Measurements from ENCODE around the gene RYR3. TPM values are rescaled to one million over a fixed set of nuclear protein-coding genes. Genes with fewer than 3 reads are reported as not detected.

RYR3 gene
- 10 to 100 TPM; 15.6 to 23.1 TPM for total RNA-seq
- polyA plus RNA-seq = 10 to 100 TPM in 1 of 2 donors, under 1 TPM in 1; 0.88 to 12.0 TPM
- long read RNA-seq, donor 1, partial matches to known transcripts = 9 of 25 reads
- long read RNA-seq, donor 1, other reads (novel, unspliced or antisense) = 16 of 25 reads
- long read RNA-seq, donor 2, partial matches to known transcripts = 9 of 29 reads
- long read RNA-seq, donor 2, other reads (novel, unspliced or antisense) = 19 of 29 reads

GRCh38 chr15:33310481-33311311 is at the start of gene RYR3:
Gene RYR3 (plus strand): TSS chr15:33310967. CDS start chr15:33311046, 79 bp downstream.
- no peak within 1 kb of the TSS for H3K27ac ChIP-seq (ENCODE audit: low read depth in 1 of 2, low read length in 2 of 2)
- H3K4me1 ChIP-seq (ENCODE audit: control insufficient read depth in 1 of 2, insufficient read depth in 2 of 2, low read length in 2 of 2) = no peaks in the 10 kb centered on the region
- peak within 1 kb of the TSS; percentile 44 to 63 for H3K4me3 ChIP-seq (ENCODE audit: low read length in 2 of 2)
- H3K9me3 ChIP-seq (ENCODE audit: control insufficient read depth, low read length) = no peaks in the 10 kb centered on the region
- no peaks in the 10 kb centered on the region for H3K27me3 ChIP-seq (ENCODE audit: control insufficient read depth in 1 of 2, insufficient read depth in 2 of 2, low read length in 1 of 2)
- no peaks in the 10 kb centered on the region for H3K36me3 ChIP-seq (ENCODE audit: control insufficient read depth in 1 of 2, insufficient read depth in 2 of 2, low read length in 1 of 2)
- 1% methylated on average over 38 to 84 of the region's 84 CpGs for WGBS, 2 donors
- DNase-seq = peak; percentile 66 to 83
- intact Hi-C loops (cut with DNase I) = loop anchor here (2.0 to 5.0 kb wide), 3 partner anchors 297 to 392 kb away; no protein-coding TSS in a partner anchor
- peak; percentile 87 for ATAC-seq (ENCODE audit: low FRiP score)

GRCh38 chr15:33262306-33262705 is 48.5 kb upstream of the RYR3 start:
- intact Hi-C loops (cut with DNase I) = no loop called here

DNA sequence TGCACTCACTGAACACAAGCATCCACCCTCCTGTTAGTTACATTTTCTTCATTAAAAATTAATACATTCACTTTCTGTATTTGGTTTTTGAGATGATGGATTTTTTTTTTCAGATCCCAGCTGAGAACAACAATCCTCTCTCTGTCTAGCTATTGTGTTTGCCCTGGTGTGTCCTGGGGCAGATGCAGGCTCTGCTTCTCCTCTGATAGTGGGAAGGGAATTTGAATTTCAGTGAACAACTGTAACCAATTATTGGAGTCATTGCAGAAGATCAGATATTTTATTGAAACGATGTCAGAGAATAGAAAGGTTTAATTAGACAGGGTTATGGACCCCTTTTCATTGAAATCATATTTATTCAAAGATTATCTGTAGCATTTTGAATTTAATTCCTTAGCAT is 33.1 kb upstream of the RYR3 start:
- peaks cover 2% of the 10 kb centered on the region for H3K9me3 ChIP-seq (ENCODE audit: control insufficient read depth, low read length)
- H3K4me1 ChIP-seq (ENCODE audit: control insufficient read depth in 1 of 2, insufficient read depth in 2 of 2, low read length in 2 of 2) = no peaks in the 10 kb centered on the region
- H3K4me3 ChIP-seq (ENCODE audit: low read length in 2 of 2) = no peak overlapping the region
- no peaks in the 10 kb centered on the region for H3K27me3 ChIP-seq (ENCODE audit: control insufficient read depth in 1 of 2, insufficient read depth in 2 of 2, low read length in 1 of 2)
- DNase-seq (no peak), ATAC-seq (ENCODE audit: low FRiP score) (no peak)
- intact Hi-C loops (cut with DNase I) = no loop called here
- H3K27ac ChIP-seq (ENCODE audit: low read depth in 1 of 2, low read length in 2 of 2) = no peak overlapping the region
- 60 to 62% methylated on average over 1 of the region's 1 CpG for WGBS, 2 donors
- H3K36me3 ChIP-seq (ENCODE audit: control insufficient read depth in 1 of 2, insufficient read depth in 2 of 2, low read length in 1 of 2) = no peaks in the 10 kb centered on the region

More at GRCh38 chr15:33262306-33262705, 48.5 kb upstream of the RYR3 start:
- Histone ChIP-seq H3K4me1 (ENCODE audit: control insufficient read depth in 1 of 2, insufficient read depth in 2 of 2, low read length in 2 of 2) (no peaks in the 10 kb centered on the region), H3K9me3 (ENCODE audit: control insufficient read depth, low read length) (no peaks in the 10 kb centered on the region), H3K36me3 (ENCODE audit: control insufficient read depth in 1 of 2, insufficient read depth in 2 of 2, low read length in 1 of 2) (no peaks in the 10 kb centered on the region), H3K4me3 (ENCODE audit: low read length in 2 of 2) (no peak overlapping the region), H3K27me3 (ENCODE audit: control insufficient read depth in 1 of 2, insufficient read depth in 2 of 2, low read length in 1 of 2) (no peaks in the 10 kb centered on the region), H3K27ac (ENCODE audit: low read depth in 1 of 2, low read length in 2 of 2) (no peak overlapping the region)
- ATAC-seq (ENCODE audit: low FRiP score) (no peak), DNase-seq (no peak)
- WGBS, 2 donors = 31 to 39% methylated on average over 2 of the region's 2 CpGs

DNA sequence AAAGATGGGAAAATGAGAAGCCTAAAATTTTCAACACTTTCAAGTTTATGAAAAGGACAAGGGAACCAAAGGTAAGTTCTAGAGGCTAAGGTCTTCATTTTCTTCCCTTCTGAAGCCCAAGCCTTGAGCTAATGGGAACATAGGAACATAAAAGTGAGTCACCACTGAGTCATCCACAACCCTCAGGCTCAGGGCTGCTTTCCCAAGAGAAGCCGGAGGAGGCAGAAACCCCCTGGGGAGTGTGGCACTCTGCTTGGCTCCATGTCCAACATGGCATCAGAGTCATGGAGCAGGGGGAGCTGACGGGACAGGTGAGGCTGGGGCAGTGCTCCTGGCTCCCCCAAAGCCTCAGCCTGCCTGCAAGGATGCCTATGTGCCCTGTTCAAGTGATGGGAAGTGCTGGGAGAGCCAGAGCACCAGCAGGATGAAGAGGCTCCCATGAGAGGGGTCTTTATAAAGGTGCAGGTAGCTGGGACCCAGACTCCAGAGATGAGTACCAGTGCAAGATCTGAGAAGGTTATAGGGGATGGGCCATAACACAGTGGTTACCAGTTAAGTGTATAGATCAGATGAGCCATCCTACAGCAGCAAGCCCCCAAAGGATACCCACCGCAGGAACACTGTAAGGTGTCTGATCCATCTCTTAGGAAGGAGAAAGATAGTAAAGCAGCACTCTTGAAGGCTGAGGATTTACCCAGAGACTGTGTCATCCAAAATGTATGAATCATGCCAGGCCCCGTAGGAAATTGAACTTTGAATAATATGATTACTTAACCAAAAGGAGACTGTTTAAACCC is 31.8 kb upstream of the RYR3 start:
- intact Hi-C loops (cut with DNase I) = no loop called here
- Histone ChIP-seq H3K4me3 (ENCODE audit: low read length in 2 of 2) (no peak overlapping the region), H3K9me3 (ENCODE audit: control insufficient read depth, low read length) (no peaks in the 10 kb centered on the region), H3K36me3 (ENCODE audit: control insufficient read depth in 1 of 2, insufficient read depth in 2 of 2, low read length in 1 of 2) (no peaks in the 10 kb centered on the region), H3K27ac (ENCODE audit: low read depth in 1 of 2, low read length in 2 of 2) (no peak overlapping the region), H3K4me1 (ENCODE audit: control insufficient read depth in 1 of 2, insufficient read depth in 2 of 2, low read length in 2 of 2) (no peaks in the 10 kb centered on the region), H3K27me3 (ENCODE audit: control insufficient read depth in 1 of 2, insufficient read depth in 2 of 2, low read length in 1 of 2) (no peaks in the 10 kb centered on the region)
- ATAC-seq (ENCODE audit: low FRiP score) (peak; percentile 69), DNase-seq (peak in 1 of 2 donors; percentile 49)
- 36 to 40% methylated on average over 4 of the region's 4 CpGs for WGBS, 2 donors

- no peaks in the 10 kb centered on the region for H3K4me1 ChIP-seq (ENCODE audit: control insufficient read depth in 1 of 2, insufficient read depth in 2 of 2, low read length in 2 of 2)
- H3K36me3 ChIP-seq (ENCODE audit: control insufficient read depth in 1 of 2, insufficient read depth in 2 of 2, low read length in 1 of 2) = no peaks in the 10 kb centered on the region
- intact Hi-C loops (cut with DNase I) = loop anchor here in 1 of 2 donors (2.0 kb wide), 1 partner anchor 37 kb away; no protein-coding TSS in a partner anchor
- DNase-seq (no peak), ATAC-seq (ENCODE audit: low FRiP score) (no peak)
- no peak overlapping the region for H3K27ac ChIP-seq (ENCODE audit: low read depth in 1 of 2, low read length in 2 of 2)
- H3K4me3 ChIP-seq (ENCODE audit: low read length in 2 of 2) = no peak overlapping the region
- H3K27me3 ChIP-seq (ENCODE audit: control insufficient read depth in 1 of 2, insufficient read depth in 2 of 2, low read length in 1 of 2) = no peaks in the 10 kb centered on the region
- no peaks in the 10 kb centered on the region for H3K9me3 ChIP-seq (ENCODE audit: control insufficient read depth, low read length)
- WGBS, 2 donors = 84 to 89% methylated on average over 6 of the region's 6 CpGs
Measured at GRCh38 chr15:33279613-33280205, 31.1 kb upstream of the RYR3 start.

DNA sequence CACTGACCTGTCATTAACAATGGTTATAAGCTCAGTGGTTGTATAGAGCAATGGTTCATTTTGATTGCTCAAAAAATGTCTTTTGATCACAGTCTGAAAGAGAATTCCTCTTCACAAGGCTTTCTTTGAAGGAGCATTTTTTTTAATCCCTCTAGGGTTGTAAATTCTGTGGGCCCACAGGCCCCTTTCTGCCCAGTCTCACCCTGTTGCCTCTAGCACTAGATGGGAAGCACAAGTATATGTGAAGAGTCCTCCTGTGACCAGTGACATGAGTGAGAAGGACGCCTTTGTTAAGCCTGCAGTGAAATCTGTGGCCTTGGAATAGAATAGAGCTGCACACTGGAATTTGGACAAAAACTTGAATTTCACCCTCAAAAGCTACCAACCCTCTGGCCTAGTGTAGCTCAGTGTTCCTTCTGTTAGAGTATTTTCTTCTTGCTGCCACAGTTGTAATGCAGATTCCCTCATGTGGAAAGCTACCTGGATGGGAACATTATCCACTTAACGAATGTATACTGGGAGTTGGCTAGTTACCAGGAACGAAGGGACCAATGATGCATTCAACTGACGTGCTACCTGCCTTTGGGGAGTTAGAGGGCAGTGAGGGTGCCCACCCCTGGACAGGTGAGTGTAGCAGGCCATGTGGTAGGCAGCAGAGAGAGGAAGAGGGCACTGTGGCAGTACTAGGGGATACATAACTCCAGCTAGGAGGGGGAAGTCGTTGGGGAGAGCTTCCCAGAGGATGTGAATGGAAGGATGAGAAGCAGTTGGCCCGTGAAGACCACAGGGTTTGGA is 28.3 kb upstream of the RYR3 start:
- no peaks in the 10 kb centered on the region for H3K4me1 ChIP-seq (ENCODE audit: control insufficient read depth in 1 of 2, insufficient read depth in 2 of 2, low read length in 2 of 2)
- H3K36me3 ChIP-seq (ENCODE audit: control insufficient read depth in 1 of 2, insufficient read depth in 2 of 2, low read length in 1 of 2) = no peaks in the 10 kb centered on the region
- H3K9me3 ChIP-seq (ENCODE audit: control insufficient read depth, low read length) = no peaks in the 10 kb centered on the region
- DNase-seq (no peak), ATAC-seq (ENCODE audit: low FRiP score) (no peak)
- 73 to 74% methylated on average over 6 of the region's 6 CpGs for WGBS, 2 donors
- no peak overlapping the region for H3K4me3 ChIP-seq (ENCODE audit: low read length in 2 of 2)
- no peaks in the 10 kb centered on the region for H3K27me3 ChIP-seq (ENCODE audit: control insufficient read depth in 1 of 2, insufficient read depth in 2 of 2, low read length in 1 of 2)
- no peak overlapping the region for H3K27ac ChIP-seq (ENCODE audit: low read depth in 1 of 2, low read length in 2 of 2)
- intact Hi-C loops (cut with DNase I) = no loop called here

DNA sequence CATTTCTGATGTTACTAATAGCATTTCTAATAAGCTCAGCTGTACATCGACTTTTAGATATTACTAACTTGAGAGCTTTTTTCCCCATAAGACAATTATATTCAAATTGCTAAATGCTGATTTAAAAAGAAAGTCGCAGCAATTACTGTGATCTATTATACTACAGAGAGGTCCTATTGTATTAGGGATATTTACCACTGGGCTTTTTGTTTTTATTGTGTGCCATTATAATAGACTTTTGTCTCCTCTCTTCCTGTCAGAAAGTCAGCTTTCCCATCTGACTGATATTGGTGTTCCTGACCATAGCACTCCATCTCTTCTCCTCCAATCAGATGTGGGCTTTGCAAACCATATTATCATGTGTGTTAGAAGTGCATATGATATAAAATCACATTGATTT is 27.2 kb upstream of the RYR3 start:
- Histone ChIP-seq H3K4me3 (ENCODE audit: low read length in 2 of 2) (no peak overlapping the region), H3K27me3 (ENCODE audit: control insufficient read depth in 1 of 2, insufficient read depth in 2 of 2, low read length in 1 of 2) (no peaks in the 10 kb centered on the region), H3K36me3 (ENCODE audit: control insufficient read depth in 1 of 2, insufficient read depth in 2 of 2, low read length in 1 of 2) (no peaks in the 10 kb centered on the region), H3K27ac (ENCODE audit: low read depth in 1 of 2, low read length in 2 of 2) (no peak overlapping the region), H3K4me1 (ENCODE audit: control insufficient read depth in 1 of 2, insufficient read depth in 2 of 2, low read length in 2 of 2) (no peaks in the 10 kb centered on the region), H3K9me3 (ENCODE audit: control insufficient read depth, low read length) (no peaks in the 10 kb centered on the region)
- WGBS, 2 donors = 89 to 90% methylated on average over 2 of the region's 2 CpGs
- DNase-seq (no peak), ATAC-seq (ENCODE audit: low FRiP score) (no peak)
- intact Hi-C loops (cut with DNase I) = no loop called here

DNA sequence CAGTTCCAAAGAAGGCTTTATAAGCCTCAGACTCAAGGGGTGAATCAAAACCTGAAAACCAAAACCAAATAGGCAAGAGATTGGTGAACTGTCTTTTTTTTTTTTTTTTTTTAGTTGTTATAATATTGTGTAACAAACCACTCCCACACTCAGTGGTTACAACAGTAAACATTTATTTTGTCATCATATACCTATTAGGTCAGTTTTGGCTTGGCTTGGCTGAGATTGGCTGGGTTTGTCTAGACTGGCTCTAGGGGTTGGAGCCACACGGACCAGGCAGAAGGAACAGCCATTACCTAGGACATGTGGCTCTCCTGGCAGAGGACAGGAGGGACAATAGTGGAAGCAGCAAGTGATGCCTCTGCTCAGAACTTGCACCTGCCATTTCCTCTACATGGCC is 26.4 kb upstream of the RYR3 start:
- intact Hi-C loops (cut with DNase I) = no loop called here
- H3K27me3 ChIP-seq (ENCODE audit: control insufficient read depth in 1 of 2, insufficient read depth in 2 of 2, low read length in 1 of 2) = no peaks in the 10 kb centered on the region
- no peaks in the 10 kb centered on the region for H3K36me3 ChIP-seq (ENCODE audit: control insufficient read depth in 1 of 2, insufficient read depth in 2 of 2, low read length in 1 of 2)
- H3K27ac ChIP-seq (ENCODE audit: low read depth in 1 of 2, low read length in 2 of 2) = no peak overlapping the region
- no peaks in the 10 kb centered on the region for H3K9me3 ChIP-seq (ENCODE audit: control insufficient read depth, low read length)
- WGBS, 2 donors = 60 to 77% methylated on average over 1 of the region's 1 CpG
- no peaks in the 10 kb centered on the region for H3K4me1 ChIP-seq (ENCODE audit: control insufficient read depth in 1 of 2, insufficient read depth in 2 of 2, low read length in 2 of 2)
- DNase-seq (no peak), ATAC-seq (ENCODE audit: low FRiP score) (no peak)
- no peak overlapping the region for H3K4me3 ChIP-seq (ENCODE audit: low read length in 2 of 2)

Data from aorta (tissue), 5 donors.